PC-9 (cell line): ENCODE results near the gene KCNAB3.

ENCODE experiments used
- CTCF ChIP-seq: fragments of 200-600 bp; sonication (generic); conservative IDR thresholded peaks from 2 replicates; pipeline ENCODE4 v1.6.1; 2017; ENCODE audit warnings: mixed run types, antibody characterized with exemption, mild to moderate bottlenecking, moderate library complexity
- EZH2 ChIP-seq: fragments of 200-600 bp; sonication (generic); IDR thresholded peaks from 2 replicates; pipeline ENCODE4 v1.8.0; 2017; ENCODE audit warnings: antibody characterized with exemption, low read depth

GRCh38 chr17:7882068-7882467, 47.6 kb downstream of the KCNAB3 start:
- no peak for TF ChIP-seq CTCF
- no peak for TF ChIP-seq EZH2
